Astrocyte of the spinal cord (primary cell): ENCODE measurements around the gene EXOC6B.

Experiments used
- DNase-seq: peaks from one replicate; pipeline ENCODE4 v3.0.0; 2011; ENCODE audit warnings: low read depth, low spot score
- H3K4me3 ChIP-seq: 2 replicates; pipeline ENCODE4 v1.5.1; 2011; ENCODE audit warnings: low read depth, mild to moderate bottlenecking, low read length, moderate library complexity
- CTCF ChIP-seq: IDR thresholded peaks from 2 replicates; pipeline ENCODE4 v1.5.1; 2012; ENCODE audit warnings: low read depth, mild to moderate bottlenecking, low read length, inconsistent platforms
- in situ Hi-C: cut with HindIII; loops from 2 replicates; pipeline ENCODE4 v1.10.0; 2017; ENCODE audit warnings: low sequenced_read_pairs

The EXOC6B gene

GRCh38 chr2:72583376-72583775 is 242.5 kb downstream of the EXOC6B start:
- no peak overlapping the region for H3K4me3 ChIP-seq
- TF ChIP-seq CTCF, result no peak
- no peak for DNase-seq
- in situ Hi-C loops, result no loop called here

- in situ Hi-C loops, result no loop called here
- peak; percentile 12 for TF ChIP-seq CTCF
- no peak overlapping the region for H3K4me3 ChIP-seq
- no peak for DNase-seq
These were observed 244.2 kb downstream of the EXOC6B start for GRCh38 chr2:72581560-72582181.

- DNase-seq, result peak; percentile 68
- peak; percentile 54 for TF ChIP-seq CTCF
- in situ Hi-C loops, result no loop called here
- no peak overlapping the region for H3K4me3 ChIP-seq
These were observed 246.1 kb downstream of the EXOC6B start for GRCh38 chr2:72579591-72580180.

- in situ Hi-C loops, result no loop called here
- DNase-seq, result peak; percentile 44
- TF ChIP-seq CTCF, result no peak
- no peak overlapping the region for H3K4me3 ChIP-seq
These were observed 249.0 kb downstream of the EXOC6B start for GRCh38 chr2:72576861-72577260.

GRCh38 chr2:72576459-72576858 is 249.4 kb downstream of the EXOC6B start:
- no peak for DNase-seq
- no peak for TF ChIP-seq CTCF
- in situ Hi-C loops, result no loop called here
- no peak overlapping the region for H3K4me3 ChIP-seq

GRCh38 chr2:72574886-72575285 is 250.9 kb downstream of the EXOC6B start:
- no peak for DNase-seq
- H3K4me3 ChIP-seq, result no peak overlapping the region
- TF ChIP-seq CTCF, result no peak
- in situ Hi-C loops, result no loop called here
